Endothelial cell (in vitro differentiated cells): Measurements from ENCODE around the gene PDILT. TPM values are rescaled to one million over a fixed set of nuclear protein-coding genes. Genes with fewer than 3 reads are reported as not detected.

ENCODE experiments used
- DNase-seq: peaks from one replicate; pipeline ENCODE4 v3.0.0; 2021; ENCODE audit warnings: low spot score
- H3K27ac Mint-ChIP-seq: one replicate; pipeline ENCODE4 v1.8.0; 2021; ENCODE audit warnings: mixed read lengths, inconsistent platforms; ENCODE audit not compliant: unreplicated experiment
- H3K27me3 Mint-ChIP-seq: one replicate; pipeline ENCODE4 v1.8.0; 2021; ENCODE audit warnings: mild to moderate bottlenecking, moderate library complexity, mixed read lengths, inconsistent platforms; ENCODE audit not compliant: unreplicated experiment
- H3K36me3 Mint-ChIP-seq: one replicate; pipeline ENCODE4 v1.8.0; 2021; ENCODE audit warnings: mild to moderate bottlenecking, low read depth, mixed read lengths, inconsistent platforms; ENCODE audit not compliant: unreplicated experiment
- H3K4me1 Mint-ChIP-seq: one replicate; pipeline ENCODE4 v1.8.0; 2021; ENCODE audit warnings: mild to moderate bottlenecking, mixed read lengths, inconsistent platforms; ENCODE audit not compliant: unreplicated experiment
- H3K4me3 Mint-ChIP-seq: one replicate; pipeline ENCODE4 v1.8.0; 2021; ENCODE audit warnings: mild to moderate bottlenecking, mixed read lengths, inconsistent platforms; ENCODE audit not compliant: unreplicated experiment
- H3K9me3 Mint-ChIP-seq: one replicate; pipeline ENCODE4 v1.8.0; 2021; ENCODE audit warnings: mixed read lengths, inconsistent platforms; ENCODE audit not compliant: unreplicated experiment
- total RNA-seq: library from RNA; stranded (reverse); fragmentation: NEBNext Ultra II Directional; extraction: Animal tissue kit (Norgen Biotek cat#: 25700); gene quantifications from one replicate; pipeline ENCODE4 v1.2.1, GENCODE V29; 2021; ENCODE audit not compliant: unreplicated experiment
- TF ChIP-seq, protein P1 (sequence below): fragments of 200-600 bp; sonication (generic); IDR thresholded peaks from one replicate; pipeline ENCODE4 v1.5.0; 2021; ENCODE audit warnings: antibody characterized with exemption; ENCODE audit not compliant: unreplicated experiment

Gene PDILT
- total RNA-seq, 1 donor from 2014 or later: not detected

DNA sequence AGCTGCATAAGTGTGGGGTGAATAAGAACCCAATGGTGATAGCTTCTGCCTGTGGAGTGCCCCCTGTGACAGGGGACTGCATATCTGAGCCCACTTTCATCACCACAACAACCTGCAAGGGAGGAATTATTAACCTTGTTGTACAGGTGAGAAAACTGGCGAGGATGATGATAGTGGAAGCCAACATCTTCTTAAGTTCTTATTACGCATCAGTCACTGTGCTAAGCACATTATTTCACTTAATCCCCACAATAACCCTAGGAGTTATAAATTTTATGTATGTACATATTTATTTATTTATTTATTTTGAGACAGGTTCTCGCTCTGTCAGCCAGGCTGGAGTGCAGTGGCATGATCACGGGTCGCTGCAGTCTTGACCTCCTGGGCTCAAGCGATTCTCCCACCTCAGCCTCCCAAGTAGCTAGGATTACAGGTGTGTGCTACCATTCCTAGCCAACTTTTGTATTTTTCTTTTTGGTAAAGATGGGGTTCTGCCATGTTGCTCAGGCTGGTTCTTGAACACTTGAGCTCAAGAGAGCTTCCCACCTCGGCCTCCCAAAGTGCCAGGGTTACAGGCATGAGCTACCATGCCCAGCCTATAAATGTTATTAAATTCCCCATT lies 7.6 kb downstream of the PDILT start:
- H3K9me3 Mint-ChIP-seq: no peaks in the 10 kb centered on the region
- no peaks in the 10 kb centered on the region for H3K4me1 Mint-ChIP-seq
- H3K27me3 Mint-ChIP-seq: no peaks in the 10 kb centered on the region
- no peak for DNase-seq
- H3K36me3 Mint-ChIP-seq: no peaks in the 10 kb centered on the region
- TF ChIP-seq, protein P1, sequence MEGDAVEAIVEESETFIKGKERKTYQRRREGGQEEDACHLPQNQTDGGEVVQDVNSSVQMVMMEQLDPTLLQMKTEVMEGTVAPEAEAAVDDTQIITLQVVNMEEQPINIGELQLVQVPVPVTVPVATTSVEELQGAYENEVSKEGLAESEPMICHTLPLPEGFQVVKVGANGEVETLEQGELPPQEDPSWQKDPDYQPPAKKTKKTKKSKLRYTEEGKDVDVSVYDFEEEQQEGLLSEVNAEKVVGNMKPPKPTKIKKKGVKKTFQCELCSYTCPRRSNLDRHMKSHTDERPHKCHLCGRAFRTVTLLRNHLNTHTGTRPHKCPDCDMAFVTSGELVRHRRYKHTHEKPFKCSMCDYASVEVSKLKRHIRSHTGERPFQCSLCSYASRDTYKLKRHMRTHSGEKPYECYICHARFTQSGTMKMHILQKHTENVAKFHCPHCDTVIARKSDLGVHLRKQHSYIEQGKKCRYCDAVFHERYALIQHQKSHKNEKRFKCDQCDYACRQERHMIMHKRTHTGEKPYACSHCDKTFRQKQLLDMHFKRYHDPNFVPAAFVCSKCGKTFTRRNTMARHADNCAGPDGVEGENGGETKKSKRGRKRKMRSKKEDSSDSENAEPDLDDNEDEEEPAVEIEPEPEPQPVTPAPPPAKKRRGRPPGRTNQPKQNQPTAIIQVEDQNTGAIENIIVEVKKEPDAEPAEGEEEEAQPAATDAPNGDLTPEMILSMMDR: no peak
- no peak overlapping the region for H3K4me3 Mint-ChIP-seq
- no peak overlapping the region for H3K27ac Mint-ChIP-seq

DNA sequence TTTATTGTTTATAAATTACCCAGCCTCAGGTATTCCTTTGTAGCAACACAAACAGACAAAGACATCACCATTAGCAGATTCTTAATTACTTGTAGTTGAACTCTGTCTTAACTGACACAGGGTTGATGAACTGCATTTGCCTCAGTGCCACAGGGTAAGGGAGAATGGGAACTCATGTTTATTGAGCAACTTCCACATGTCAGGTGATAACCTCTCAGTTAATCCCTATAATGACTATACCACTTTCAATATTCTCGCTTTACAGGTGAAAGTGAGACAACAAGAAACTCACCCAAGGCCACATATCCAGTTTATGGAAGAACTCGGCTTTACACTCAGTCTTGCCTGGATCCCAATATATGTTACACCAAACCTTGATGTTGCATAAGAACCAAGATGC lies 8.6 kb downstream of the PDILT start:
- Mint-ChIP-seq H3K27me3 (no peaks in the 10 kb centered on the region), H3K4me1 (no peaks in the 10 kb centered on the region), H3K9me3 (no peaks in the 10 kb centered on the region), H3K27ac (no peak overlapping the region), H3K4me3 (no peak overlapping the region), H3K36me3 (no peaks in the 10 kb centered on the region)
- TF ChIP-seq, protein P1: no peak
- DNase-seq: no peak

DNA sequence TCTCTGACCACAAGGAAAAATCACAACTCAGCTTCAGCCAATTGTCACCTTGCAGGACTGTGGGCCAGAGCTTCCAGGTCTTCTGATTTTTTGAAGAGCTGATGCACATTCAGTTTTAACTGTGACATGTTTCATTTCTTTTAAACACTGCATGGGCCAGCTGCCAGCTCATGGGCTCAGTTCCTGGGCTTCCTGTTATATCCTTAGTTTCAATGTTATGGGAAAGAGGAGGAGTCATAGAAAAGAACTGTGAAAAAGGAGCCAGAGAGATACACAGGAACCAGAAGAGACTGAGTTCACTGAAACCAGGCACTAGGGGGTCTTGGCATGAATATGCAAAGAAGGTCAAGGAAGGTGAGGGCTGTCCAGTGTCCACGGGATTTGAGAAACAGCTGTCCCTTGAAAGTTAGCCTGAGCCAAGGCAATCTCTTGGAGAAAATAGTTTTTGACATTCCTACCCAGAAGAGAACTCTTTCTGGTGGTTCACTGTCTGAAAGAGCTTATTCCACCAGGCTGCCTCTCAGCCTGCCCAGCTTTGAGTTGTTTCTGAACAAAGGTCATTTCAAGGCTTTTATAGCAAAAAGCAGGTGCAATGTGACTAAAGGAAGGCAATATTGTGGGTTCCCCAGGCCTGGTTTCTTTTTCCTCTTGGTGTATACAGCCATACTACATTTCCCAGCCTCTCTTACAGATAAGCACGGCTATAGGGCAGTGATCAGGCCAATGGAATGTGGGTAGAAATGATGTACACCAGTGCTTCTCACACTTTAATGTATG lies 10.5 kb downstream of the PDILT start:
- Mint-ChIP-seq H3K4me1 (no peaks in the 10 kb centered on the region), H3K27ac (no peak overlapping the region), H3K9me3 (no peaks in the 10 kb centered on the region), H3K27me3 (no peaks in the 10 kb centered on the region), H3K4me3 (no peak overlapping the region), H3K36me3 (no peaks in the 10 kb centered on the region)
- TF ChIP-seq, protein P1: no peak
- no peak for DNase-seq

DNA sequence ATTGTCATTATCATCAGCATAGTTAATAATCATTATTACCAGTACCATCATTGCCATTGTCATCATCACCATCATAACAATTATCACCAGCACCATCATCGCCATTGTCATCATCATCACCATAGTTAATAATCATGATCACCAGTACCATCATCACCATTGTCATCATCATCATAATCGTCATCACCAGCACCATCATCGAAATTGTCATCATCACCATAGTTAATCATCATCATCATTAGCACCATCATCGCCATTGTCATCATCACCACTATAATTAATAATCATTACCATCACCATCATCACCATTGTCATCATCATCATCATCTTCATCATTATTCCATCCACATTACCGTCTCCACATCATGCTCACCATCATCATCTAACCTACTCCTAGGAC lies 13.5 kb downstream of the PDILT start:
- Mint-ChIP-seq H3K36me3 (no peaks in the 10 kb centered on the region), H3K27ac (no peak overlapping the region), H3K4me3 (no peak overlapping the region), H3K27me3 (no peaks in the 10 kb centered on the region), H3K4me1 (no peaks in the 10 kb centered on the region), H3K9me3 (no peaks in the 10 kb centered on the region)
- no peak for DNase-seq
- TF ChIP-seq, protein P1: no peak

DNA sequence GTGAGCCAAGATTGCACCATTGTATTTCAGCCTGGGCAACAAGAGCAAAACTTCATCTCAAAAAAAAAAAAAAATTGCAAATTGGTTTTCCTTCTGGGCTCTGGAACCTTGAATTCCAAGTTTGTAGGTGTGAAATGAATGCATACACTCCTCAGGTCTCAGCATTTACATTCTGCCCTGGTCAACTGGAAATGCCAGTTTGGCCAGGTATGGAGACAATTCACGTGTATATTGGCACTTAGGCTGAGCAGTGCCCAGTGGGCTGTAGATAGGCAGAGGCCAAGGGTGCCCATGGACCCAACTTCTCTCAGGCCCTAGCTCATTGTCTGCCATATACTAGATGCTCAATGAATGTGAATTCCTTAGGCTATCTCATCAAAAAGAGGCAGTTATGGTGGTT lies 15.7 kb downstream of the PDILT start:
- DNase-seq: no peak
- no peaks in the 10 kb centered on the region for H3K4me1 Mint-ChIP-seq
- H3K36me3 Mint-ChIP-seq: no peaks in the 10 kb centered on the region
- H3K27me3 Mint-ChIP-seq: no peaks in the 10 kb centered on the region
- no peaks in the 10 kb centered on the region for H3K9me3 Mint-ChIP-seq
- no peak overlapping the region for H3K4me3 Mint-ChIP-seq
- no peak overlapping the region for H3K27ac Mint-ChIP-seq
- TF ChIP-seq, protein P1: no peak
